ENCODE results near the gene SCNN1A.

Gene SCNN1A

DNA sequence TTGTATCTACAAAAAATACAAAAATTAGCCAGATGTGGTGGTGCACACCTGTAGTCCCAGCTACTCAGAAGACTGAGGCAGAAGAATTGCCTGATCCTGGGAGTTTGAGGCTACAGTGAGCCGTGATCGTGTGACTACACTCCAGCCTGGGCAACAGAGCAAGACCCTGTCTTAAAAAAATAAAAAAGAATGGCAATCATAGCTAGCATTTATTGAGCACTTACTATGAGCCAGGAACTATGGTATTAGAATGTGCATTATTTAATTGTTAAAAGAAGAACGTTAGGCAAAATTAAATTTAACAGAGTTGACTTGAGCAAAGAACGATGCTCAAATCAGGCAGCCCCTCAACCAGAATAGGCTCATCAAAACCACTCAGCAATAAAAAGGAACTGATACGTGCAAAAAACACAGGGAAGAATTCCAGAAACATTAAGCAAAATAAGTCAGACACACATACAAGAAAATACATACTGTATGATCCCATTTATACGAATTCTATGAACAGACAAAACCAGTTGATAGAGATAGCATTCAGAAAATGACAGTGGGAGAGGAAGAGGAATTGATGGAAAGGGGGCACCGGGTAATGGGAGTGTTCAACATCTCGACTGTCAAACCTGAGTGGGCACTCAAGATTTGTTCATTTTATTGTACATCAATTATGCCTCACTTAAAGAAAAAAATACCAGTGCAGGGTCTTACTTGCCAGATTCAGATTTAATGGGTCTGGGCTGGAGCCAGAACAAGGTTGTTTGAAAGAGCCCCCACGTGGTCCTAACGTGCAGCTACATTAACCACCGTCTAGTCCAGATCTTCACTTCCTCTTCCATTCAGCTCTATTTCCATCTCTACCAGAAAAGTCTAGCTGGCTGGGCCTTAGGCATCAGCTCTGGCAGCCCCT, 8.0 kb downstream of the SCNN1A start:
- Mint-ChIP-seq H3K27me3 (no peaks in the 10 kb centered on the region), H3K4me3 (peak overlapping the region; percentile 39), H3K36me3 (ENCODE audit: low read depth) (no peaks in the 10 kb centered on the region), H3K9me3 (no peaks in the 10 kb centered on the region), H3K27ac (peak overlapping the region; percentile 79), H3K4me1 (ENCODE audit: low read depth) (peaks cover 41% of the 10 kb centered on the region)

DNA sequence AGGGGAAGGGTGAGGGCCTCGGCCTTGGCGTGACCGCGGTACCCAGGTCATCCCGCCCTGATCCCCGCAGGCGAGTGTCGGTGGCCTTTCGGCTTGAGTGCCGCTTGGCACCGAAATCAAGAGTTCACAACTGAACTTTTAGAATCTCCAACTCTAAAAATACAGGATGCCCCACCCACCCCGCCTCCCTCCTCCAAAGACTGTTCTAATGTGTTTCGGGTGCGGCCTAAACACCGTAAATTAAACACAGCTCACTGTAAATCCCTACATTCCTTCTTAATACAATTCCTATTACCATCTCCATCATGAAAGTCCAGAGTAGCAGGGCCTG, 11.4 kb downstream of the SCNN1A start:
- Mint-ChIP-seq H3K36me3 (ENCODE audit: low read depth) (no peaks in the 10 kb centered on the region), H3K27ac (peak overlapping the region; percentile 79), H3K4me1 (ENCODE audit: low read depth) (peaks cover 52% of the 10 kb centered on the region), H3K27me3 (peaks cover 3% of the 10 kb centered on the region), H3K9me3 (no peaks in the 10 kb centered on the region), H3K4me3 (peak overlapping the region; percentile 78)

DNA sequence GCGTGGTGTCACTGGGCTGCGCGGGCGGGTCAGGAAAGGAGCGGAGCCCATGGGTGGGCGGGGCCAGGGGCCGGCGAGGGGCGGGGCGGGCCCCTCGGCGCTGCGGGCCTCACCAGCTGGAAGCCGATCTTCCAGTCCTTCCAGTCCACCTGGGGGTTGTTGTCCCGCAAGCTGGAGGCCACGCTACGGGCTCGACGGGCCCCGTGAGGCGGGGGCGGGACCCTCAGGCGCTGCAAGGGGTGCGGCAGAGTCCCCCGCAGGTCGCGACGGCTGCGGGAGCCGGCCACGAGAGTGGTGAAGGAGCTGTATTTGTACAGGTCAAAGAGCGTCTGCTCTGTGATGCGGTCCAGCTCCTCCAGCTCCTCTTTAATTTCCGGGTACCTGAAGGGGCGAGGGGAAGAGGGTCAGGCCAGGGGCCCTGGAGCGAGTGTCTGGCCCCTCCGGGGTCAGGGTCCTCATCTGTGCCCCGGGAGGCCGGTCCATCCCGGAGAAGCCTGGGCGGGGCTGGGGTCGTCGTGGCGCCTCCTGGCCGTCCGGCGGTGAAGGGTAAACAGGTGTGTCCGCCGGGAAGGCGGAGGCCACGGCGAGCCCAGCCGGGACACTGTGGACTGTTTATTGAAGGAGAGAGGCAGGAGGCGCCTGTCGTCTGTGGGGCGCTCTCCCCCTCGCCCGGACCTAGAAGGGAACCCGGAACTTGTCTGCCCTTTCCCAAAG, 11.9 kb downstream of the SCNN1A start:
- no peaks in the 10 kb centered on the region for H3K36me3 Mint-ChIP-seq (ENCODE audit: low read depth)

DNA sequence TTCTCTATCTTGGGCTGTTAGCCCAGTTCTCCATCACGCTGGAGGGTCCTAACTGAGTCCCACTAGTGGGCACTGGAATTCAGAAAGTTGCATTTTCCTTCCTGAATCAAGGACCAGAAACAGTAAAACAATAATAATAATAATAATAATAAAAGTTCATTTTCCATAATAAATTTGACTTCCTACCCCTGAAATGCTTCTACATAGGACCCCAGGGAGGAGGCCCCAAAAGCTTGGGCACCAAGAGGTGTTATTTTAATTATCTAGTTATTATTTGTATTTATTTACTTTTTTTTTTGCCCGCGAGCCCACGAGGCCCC, 12.4 kb downstream of the SCNN1A start:
- Mint-ChIP-seq H3K27ac (no peak overlapping the region), H3K9me3 (no peaks in the 10 kb centered on the region), H3K36me3 (ENCODE audit: low read depth) (no peaks in the 10 kb centered on the region), H3K4me1 (ENCODE audit: low read depth) (peaks cover 42% of the 10 kb centered on the region), H3K4me3 (no peak overlapping the region), H3K27me3 (peaks cover 3% of the 10 kb centered on the region)

More for the DNA sequence above, 11.9 kb downstream of the SCNN1A start:
- Mint-ChIP-seq H3K4me3 (peak overlapping the region; percentile 78), H3K27me3 (peaks cover 3% of the 10 kb centered on the region), H3K9me3 (no peaks in the 10 kb centered on the region), H3K27ac (peak overlapping the region; percentile 79), H3K4me1 (ENCODE audit: low read depth) (peaks cover 46% of the 10 kb centered on the region)

DNA sequence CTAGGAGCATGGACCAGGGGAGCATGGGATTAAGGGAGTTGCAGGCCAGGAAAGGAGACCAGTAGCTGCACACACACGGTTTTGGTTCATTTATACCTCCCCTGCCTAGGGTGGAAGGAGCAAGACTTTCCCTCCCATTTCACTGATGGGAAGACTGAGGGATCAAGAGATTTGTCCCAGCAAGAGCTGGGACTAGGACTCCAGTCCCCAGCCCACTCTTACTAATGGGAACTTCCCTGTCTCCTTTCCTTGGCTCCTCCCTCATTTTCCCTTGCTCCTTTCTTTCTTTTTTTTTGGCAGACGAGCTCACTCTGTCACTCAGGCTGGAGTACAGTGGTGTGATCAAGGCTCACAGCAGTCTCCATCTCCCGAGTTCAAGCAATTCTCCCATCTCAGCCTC, 13.0 kb downstream of the SCNN1A start:
- no peak overlapping the region for H3K27ac Mint-ChIP-seq
- peaks cover 3% of the 10 kb centered on the region for H3K27me3 Mint-ChIP-seq
- peaks cover 37% of the 10 kb centered on the region for H3K4me1 Mint-ChIP-seq (ENCODE audit: low read depth)
- H3K36me3 Mint-ChIP-seq (ENCODE audit: low read depth), result no peaks in the 10 kb centered on the region
- H3K9me3 Mint-ChIP-seq, result no peaks in the 10 kb centered on the region
- H3K4me3 Mint-ChIP-seq, result peak overlapping the region; percentile 6

DNA sequence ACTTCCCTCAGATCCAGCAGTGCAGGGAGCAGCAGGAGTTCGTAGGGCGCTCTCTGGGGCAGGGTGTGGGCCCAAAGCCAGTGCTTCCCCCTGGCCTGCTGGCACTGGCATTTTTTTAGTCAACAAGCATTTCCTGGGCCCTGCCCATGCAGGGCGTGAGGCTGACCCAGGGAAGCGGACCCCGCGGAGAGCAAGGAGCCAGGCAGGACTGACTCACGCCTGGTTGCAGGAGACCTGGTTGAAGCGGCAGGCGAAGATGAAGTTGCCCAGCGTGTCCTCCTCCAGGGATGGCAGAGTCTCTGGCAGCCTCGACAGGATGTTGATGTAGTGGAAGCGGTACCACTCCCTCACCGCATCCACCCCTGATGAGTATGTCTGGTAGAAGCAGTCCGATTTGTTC, 13.5 kb downstream of the SCNN1A start:
- Mint-ChIP-seq H3K9me3 (no peaks in the 10 kb centered on the region), H3K27ac (no peak overlapping the region), H3K4me1 (ENCODE audit: low read depth) (peaks cover 31% of the 10 kb centered on the region), H3K4me3 (peak overlapping the region; percentile 6), H3K27me3 (peaks cover 3% of the 10 kb centered on the region), H3K36me3 (ENCODE audit: low read depth) (no peaks in the 10 kb centered on the region)

DNA sequence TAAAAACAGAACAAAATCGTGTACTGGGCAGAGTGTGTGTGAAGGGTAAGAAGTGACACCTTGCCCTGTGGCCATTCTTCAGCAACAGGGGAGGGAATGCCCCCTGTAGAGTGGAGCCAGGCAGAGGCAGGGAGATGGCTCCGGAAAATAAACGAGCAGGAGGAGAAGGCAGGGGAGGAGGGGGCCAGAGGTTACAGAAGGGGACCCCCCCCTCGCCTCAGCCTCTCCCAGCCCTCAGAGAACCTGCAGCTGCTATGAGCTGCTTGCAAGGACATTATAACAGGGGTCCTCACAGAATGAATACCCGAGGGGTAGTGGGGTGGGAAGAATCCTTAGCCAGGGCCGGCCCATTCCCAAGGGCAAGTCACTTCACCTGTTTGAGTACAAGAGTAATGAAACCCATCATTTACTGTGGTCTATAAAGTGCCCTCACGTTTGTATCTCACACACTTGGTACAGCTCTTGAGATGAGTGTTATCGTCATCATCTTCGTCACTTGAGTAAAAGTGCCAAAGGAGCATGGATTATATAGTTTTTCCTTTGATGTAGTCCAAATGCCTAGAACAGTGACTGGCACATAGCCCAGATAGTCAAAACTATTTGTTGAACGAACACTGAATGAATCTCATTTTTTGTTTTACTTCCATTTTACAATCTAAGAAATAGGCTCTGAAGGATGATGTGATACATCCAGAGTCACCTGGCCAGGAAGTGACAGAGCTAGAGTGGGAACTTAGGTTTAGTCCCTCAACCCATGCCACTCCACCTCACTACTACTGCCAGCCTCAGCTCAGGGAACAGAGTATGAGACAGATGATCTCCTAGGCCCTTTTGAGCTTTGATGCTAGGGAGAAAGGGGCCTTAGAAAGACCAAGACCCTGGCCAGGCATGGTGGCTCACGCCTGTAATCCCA, 14.5 kb downstream of the SCNN1A start:
- H3K27ac Mint-ChIP-seq, result peak overlapping the region; percentile 21
- no peaks in the 10 kb centered on the region for H3K9me3 Mint-ChIP-seq
- H3K27me3 Mint-ChIP-seq, result peaks cover 8% of the 10 kb centered on the region
- H3K4me1 Mint-ChIP-seq (ENCODE audit: low read depth), result peaks cover 31% of the 10 kb centered on the region
- no peak overlapping the region for H3K4me3 Mint-ChIP-seq
- no peaks in the 10 kb centered on the region for H3K36me3 Mint-ChIP-seq (ENCODE audit: low read depth)

DNA sequence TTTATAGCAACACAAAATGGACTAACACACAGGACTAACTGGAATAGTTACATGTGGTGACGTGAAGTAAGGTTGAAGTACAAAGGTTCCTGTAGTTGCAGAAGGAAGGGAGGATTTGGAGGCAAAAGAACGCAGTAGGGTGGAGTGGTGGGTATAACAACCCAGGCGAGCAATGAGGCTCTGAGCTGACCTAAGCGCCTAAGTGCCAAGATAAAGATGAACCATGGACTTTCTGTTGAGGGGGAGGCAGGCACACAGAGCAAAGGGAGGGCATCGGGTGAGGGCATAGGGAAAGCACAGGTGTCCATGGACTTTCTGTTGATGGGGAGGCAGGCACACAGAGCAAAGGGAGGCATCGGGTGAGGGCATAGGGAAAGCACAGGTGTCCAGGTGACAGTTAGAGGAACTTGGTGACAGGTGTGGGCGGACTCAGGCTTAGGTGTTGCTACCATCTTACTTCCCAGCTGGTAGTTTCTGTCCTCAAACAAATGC, 15.2 kb downstream of the SCNN1A start:
- H3K9me3 Mint-ChIP-seq, result no peaks in the 10 kb centered on the region
- H3K27me3 Mint-ChIP-seq, result peaks cover 8% of the 10 kb centered on the region
- H3K27ac Mint-ChIP-seq, result peak overlapping the region; percentile 66
- H3K4me3 Mint-ChIP-seq, result no peak overlapping the region
- no peaks in the 10 kb centered on the region for H3K36me3 Mint-ChIP-seq (ENCODE audit: low read depth)
- H3K4me1 Mint-ChIP-seq (ENCODE audit: low read depth), result peaks cover 31% of the 10 kb centered on the region

DNA sequence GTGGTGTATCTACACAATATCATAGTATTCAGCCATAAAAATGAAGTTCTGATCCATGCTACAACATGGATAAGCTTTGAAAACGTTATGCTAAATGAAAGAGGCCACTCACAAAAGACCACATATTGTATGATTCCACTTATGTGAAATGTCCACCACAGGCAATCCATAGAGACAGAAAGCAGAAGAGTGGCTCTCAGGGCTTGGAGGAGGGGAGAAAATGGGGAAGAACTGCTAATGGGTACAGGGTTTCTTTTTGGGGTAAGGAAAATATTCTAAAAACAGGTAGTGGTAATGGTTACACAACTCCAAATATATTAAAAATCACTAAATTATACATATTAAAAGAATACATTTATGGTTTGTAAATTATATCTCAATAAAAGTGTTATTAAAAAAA, 16.5 kb downstream of the SCNN1A start:
- Mint-ChIP-seq H3K27me3 (peaks cover 8% of the 10 kb centered on the region), H3K36me3 (ENCODE audit: low read depth) (no peaks in the 10 kb centered on the region), H3K4me3 (no peak overlapping the region), H3K27ac (no peak overlapping the region), H3K9me3 (no peaks in the 10 kb centered on the region), H3K4me1 (ENCODE audit: low read depth) (peaks cover 27% of the 10 kb centered on the region)

DNA sequence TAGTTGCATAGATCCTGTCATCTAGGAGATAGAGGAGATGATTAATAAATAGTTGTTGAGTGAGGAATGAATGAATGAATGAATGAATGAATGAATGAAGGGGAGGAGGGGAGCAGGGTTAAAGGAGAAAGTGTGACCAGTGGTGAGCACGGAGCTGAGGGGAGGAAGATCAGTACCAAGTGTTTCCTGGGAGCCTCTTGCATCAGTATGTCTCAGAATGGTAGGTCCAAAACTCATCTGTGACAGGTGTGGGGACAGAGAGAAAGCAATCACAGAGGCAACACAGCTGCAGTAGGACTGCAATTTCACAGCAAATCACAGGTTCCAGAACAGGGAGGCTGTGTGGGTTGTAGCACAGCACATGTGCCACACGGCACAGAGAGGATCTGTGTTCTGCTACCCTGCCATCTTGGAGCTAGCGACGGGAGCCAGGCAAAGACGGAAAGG, 19.0 kb downstream of the SCNN1A start:
- no peaks in the 10 kb centered on the region for H3K36me3 Mint-ChIP-seq (ENCODE audit: low read depth)
- H3K4me3 Mint-ChIP-seq, result no peak overlapping the region
- peak overlapping the region; percentile 21 for H3K27ac Mint-ChIP-seq
- peaks cover 11% of the 10 kb centered on the region for H3K4me1 Mint-ChIP-seq (ENCODE audit: low read depth)
- no peaks in the 10 kb centered on the region for H3K9me3 Mint-ChIP-seq
- H3K27me3 Mint-ChIP-seq, result peaks cover 8% of the 10 kb centered on the region

DNA sequence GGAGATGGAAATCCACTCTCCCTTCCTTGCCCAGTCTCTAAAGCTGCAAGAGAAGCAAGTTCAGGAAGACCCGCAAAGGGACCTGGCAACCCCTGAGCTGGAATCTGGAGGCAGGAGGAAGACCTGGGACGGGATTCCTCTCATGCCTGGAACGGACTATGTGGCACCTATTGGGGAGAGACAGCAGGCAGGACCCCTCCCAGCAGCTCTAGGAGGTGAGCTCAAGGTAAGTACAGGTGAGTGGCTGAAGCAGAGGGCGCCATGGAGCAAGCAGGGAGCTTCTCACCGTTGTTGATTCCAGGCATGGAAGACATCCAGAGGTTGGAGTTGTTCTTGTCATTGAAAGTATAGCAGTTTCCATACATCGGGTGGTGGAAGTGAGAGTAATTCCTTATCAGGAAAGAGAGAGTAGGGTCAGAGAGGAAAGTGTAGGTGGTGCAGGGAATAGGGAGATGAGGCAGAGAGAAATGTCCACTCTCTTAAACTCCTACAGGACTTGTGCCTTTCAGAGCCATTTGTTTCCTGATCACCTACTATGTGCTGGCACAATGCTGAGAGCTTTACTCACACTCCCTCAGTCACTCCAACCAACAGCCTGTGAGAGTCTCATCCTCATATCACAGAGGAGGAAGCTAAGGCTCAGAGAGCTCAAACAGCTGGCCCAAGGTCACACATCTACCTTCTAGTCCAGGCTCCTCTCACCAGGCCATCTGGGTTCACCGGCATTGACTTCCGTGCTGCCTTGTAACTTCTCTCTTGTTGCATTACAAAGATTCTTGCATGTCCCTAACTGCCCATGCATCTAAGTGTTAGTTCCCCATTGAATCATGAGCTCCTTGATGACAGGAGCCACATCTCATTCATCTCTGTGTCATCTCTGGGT, 19.6 kb downstream of the SCNN1A start:
- Mint-ChIP-seq H3K9me3 (no peaks in the 10 kb centered on the region), H3K27me3 (peaks cover 8% of the 10 kb centered on the region), H3K36me3 (ENCODE audit: low read depth) (no peaks in the 10 kb centered on the region), H3K4me3 (no peak overlapping the region), H3K27ac (peak overlapping the region; percentile 21), H3K4me1 (ENCODE audit: low read depth) (peaks cover 6% of the 10 kb centered on the region)

DNA sequence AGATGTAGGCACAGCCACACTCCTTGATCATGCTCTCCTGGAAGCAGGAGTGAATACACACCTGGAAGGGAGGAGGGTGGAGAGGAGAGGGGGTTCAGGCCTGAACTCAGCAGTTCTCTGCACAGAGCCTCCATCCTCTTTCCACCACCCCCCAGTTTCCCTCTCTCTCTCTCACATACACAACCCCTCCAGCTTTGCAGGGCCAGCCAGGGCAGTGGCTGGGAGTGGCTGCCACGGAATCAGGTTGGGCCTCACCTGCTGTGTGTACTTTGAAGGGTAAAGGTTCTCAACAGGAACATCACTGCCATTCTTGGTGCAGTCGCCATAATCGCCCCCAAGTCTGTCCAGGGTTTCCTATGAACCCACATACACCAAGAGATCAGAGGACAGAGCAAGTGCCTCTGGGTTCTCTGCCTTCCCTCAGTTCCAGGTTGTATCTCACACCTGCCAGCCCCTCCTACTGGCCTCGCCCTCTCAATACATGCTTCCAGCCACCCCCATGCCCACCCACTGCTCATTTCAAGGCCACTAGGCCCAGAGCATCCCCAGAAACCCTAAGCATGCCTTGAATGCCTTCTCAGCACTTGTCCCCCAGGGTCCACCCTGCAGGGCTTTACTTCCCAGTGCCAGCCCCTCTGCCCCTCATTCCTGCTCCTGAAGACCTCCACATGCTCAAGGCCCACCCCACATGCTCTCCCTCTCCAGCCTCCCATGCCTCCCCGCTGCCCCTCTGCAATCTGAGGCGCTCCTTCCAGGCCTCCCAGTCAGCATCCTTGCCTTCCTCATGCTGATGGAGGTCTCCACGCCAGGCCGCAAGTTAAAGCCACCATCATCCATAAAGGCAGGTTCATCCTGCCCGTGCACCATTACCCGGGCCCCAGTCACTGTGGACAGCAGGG, 20.6 kb downstream of the SCNN1A start:
- Mint-ChIP-seq H3K9me3 (no peaks in the 10 kb centered on the region), H3K36me3 (ENCODE audit: low read depth) (no peaks in the 10 kb centered on the region)

More for the DNA sequence above, 20.6 kb downstream of the SCNN1A start:
- H3K4me3 Mint-ChIP-seq, result no peak overlapping the region
- H3K4me1 Mint-ChIP-seq (ENCODE audit: low read depth), result no peaks in the 10 kb centered on the region
- H3K27ac Mint-ChIP-seq, result no peak overlapping the region
- H3K27me3 Mint-ChIP-seq, result peaks cover 5% of the 10 kb centered on the region

Data from stimulated activated naive CD8-positive, alpha-beta T cell treated with anti-CD3 and anti-CD28 coated beads, Interleukin-15, Interleukin-2, amounts not matched to agents 100 ng/mL and 50 ng/mL, for 24 hours (primary cell).